GM18526 (cell line): ENCODE results near the gene TRABD2B.

ENCODE experiments used
- POLR2A ChIP-seq: IDR thresholded peaks from 3 replicates; pipeline ENCODE4 v1.6.1; 2011; ENCODE audit not compliant: insufficient read length; ENCODE audit errors: extremely low read depth

TRABD2B gene

GRCh38 chr1:48005253-48006117 lies 8.3 kb upstream of the TRABD2B start:
- TF ChIP-seq POLR2A = no peak

DNA sequence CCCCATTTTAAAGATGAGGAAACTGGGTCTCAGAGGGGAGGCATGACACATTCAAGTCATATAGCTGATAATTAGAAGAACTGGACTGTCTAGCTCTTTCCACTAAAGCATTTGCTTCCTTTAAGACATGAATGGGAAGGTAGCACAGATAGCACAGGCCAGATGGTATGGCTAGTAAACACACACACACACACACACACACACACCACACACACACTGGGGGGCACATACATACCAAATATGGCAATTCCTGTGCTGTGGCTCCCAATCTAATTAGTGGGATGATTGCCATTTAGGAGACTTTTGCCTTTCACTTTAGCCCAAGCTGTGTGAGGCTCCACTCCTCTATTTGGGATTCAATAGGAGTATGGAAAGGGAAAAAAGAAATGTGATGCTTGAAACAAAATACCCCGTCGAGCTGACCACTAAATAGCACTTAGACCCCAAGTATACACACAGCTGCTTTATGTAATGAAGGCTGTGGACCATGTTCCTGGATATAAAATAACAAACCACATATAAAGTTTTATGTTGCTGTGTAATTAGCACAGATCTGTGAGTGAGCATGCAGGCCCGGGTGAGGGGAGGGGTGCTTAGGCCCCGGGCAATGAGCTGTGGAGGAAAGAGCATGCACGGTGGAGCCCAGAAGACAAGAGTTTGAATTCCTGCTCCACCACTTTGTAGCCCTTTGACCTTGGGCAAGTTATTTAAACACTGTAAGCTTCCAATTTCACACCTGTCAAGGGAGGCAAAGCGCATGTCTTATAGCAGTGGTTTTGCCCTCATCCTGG lies 6.8 kb upstream of the TRABD2B start:
- no peak for TF ChIP-seq POLR2A

DNA sequence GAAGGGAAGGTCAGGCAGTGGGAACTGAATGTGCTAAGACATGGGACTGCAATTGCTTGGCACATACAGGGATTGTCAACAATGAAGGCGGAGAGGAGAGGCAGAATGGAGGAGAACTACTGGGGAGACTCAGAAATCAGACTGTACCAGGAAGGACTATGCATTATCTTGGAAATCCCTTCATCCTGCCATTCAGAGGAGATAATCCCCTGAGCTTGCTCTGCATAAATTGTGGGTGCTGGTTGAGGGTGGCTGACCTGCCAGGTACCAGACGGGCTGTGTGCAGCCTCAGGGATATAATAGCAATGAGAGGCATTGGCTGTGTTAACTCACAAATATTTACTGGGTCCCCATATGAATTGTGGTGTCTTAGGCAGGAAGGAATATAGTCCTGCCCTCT lies 5.0 kb upstream of the TRABD2B start:
- no peak for TF ChIP-seq POLR2A

DNA sequence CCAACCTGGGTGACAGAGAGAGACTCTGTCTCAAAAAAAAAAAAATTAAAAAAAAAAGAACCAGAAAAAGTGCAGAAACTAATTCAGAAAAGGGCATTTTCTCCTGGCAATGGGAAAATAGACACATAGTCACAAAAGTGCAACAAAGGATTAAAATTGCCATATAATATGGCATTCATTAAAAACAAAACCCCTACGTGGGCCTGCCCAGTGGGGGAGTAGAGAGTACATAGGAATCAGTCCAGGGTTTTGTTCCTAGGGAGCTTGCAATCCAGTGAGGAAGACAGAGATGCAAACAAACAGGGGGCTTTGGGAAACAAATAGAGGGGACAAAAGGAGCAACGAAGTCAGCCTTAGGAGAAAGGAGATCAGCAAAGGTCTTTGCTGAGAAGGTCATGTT lies 4.5 kb upstream of the TRABD2B start:
- TF ChIP-seq POLR2A = no peak

- TF ChIP-seq POLR2A = no peak
These were observed 3.7 kb upstream of the TRABD2B start for GRCh38 chr1:48000883-48001282.

- no peak for TF ChIP-seq POLR2A
These were observed 1.9 kb upstream of the TRABD2B start for GRCh38 chr1:47999097-47999496.

GRCh38 chr1:47998396-47998990 lies 1.3 kb upstream of the TRABD2B start:
- no peak for TF ChIP-seq POLR2A

DNA sequence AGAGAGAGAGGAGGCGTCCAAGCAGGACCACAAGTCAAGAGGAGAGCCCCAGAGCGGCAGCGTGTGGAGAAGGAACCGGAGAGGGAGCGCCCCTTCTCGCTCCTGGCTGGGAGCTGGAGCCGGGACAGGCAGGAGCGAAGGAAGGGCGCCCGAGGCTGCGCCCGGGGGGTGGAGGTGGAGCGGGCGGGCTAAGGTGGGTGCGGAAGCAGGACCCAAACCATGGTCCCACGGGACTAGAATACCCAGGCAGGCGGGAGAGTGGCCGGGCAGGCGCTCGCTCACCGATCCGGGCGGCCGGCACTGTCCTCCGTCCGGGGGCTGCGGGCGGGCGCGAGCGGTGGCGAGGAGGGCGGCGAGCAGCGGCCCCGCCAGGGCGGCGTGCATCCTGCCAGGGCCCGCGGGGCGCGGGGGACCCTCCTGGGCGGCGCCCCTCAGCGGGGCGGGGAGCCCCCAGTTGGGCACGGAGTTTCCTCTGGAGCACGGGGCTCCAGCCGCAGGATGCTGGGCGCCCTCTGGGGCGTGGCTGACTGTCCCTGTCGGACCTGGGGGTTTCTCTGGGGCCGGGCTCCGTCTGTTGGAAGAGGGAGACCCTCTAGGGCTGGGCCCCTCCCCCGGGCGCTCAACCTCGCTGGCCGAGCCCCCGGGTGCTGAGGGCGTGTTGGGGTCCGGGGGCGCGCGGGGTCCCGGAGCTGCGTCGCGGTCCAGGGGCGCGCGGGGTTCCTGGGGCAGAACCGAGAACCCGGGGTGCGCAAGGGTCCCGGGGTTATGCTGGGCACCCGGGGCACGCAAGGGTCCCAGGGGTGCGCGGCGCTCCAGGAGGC lies 569 bp downstream of the TRABD2B start:
- TF ChIP-seq POLR2A = no peak

DNA sequence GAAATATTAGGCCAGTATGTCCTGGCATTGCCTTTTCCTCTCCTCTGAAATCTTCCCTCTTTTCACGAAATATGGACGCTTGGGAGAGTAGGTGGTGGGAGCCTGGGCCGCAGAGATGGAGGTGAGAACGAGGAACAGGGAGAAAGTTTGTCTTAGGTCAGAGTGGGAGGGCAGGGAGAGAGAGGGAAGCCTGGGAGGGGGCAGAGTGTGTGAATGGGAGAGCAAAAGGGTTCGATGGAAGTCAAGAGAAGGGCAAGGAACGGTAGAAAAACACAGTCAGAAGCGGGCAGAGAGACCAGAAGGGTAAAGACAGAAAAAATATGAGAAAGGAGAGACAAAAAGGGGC lies 1.2 kb downstream of the TRABD2B start:
- no peak for TF ChIP-seq POLR2A

- TF ChIP-seq POLR2A = no peak
These were observed 1.7 kb downstream of the TRABD2B start for GRCh38 chr1:47995306-47996050.

- no peak for TF ChIP-seq POLR2A
These were observed 3.1 kb downstream of the TRABD2B start for GRCh38 chr1:47993881-47994625.

- TF ChIP-seq POLR2A = no peak
These were observed 3.8 kb downstream of the TRABD2B start for GRCh38 chr1:47993416-47993740.

DNA sequence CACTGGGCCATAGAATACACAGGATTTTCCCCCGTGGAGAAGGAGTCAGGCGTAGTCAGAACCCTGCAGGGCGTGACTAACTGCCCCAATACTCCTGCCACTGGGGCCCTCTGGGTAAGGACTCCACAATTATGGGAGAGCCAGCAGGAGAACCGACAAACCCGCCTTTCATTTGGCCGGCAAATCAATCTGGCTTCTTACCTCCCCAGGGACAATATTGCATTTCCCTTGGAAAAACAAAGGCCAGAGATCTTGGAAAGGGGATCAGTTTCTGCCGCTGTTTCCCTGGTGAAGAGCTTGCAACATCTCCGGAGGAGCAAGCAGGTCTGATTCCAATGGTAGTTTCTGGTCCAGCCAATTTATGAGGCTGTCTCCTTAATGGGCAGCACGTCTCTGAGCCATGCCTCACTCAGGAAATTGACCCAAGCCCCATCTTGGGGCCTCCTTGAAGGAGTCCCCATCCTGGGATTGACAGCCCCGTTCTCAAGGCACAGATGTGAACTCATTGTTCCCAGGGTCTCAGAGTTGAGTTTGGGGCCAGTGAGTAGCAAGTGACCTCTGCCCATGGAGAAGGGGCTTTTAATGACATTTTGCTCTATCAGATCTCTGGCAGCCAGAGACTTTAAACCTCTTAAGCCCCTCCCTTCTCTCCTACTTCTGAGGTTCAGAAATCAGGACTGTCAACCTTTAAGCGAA lies 4.3 kb downstream of the TRABD2B start:
- TF ChIP-seq POLR2A = no peak

- TF ChIP-seq POLR2A = no peak
These were observed 5.5 kb downstream of the TRABD2B start for GRCh38 chr1:47991673-47992072.

DNA sequence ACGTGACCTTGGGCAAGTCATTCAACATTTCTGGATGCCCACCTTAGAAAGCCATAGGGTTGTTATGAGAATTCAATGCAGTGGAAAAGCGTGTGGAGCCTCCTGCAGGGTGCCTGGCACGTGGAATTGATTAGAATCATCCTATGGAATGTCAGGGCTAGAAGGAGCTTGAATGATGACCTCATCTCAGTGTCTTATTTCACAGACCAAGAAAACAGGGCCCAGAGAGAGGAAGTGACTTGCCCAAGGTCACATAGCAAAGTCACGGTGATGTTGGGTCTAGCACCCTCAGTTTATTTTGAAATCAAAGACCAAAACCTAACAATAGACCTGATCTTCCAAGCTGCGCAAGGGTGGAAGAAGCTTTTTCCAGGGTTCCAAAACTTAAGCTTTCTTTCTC lies 6.0 kb downstream of the TRABD2B start:
- no peak for TF ChIP-seq POLR2A
